Activated CD4-positive, CD25-positive, alpha-beta regulatory T cell treated with anti-CD3 and anti-CD28 coated beads, Interleukin-2, amount 50 U/mL, for 24 hours (primary cell): ENCODE results near the gene MRPL52.
"Not testable (repeated sequence)": the region's sequence is repeated elsewhere in the genome, so short reads cannot be mapped to it uniquely, and the experiment has no call there.

ENCODE experiments used
- ATAC-seq, 2 donors: fragments of 150-1000 bp; cut with Tn5 transposase; one replicate each; pipeline ENCODE4 v1.10.0; 2021; ENCODE audit warnings: mild to moderate bottlenecking in 1 of 2, moderate library complexity in 1 of 2

The MRPL52 gene

DNA sequence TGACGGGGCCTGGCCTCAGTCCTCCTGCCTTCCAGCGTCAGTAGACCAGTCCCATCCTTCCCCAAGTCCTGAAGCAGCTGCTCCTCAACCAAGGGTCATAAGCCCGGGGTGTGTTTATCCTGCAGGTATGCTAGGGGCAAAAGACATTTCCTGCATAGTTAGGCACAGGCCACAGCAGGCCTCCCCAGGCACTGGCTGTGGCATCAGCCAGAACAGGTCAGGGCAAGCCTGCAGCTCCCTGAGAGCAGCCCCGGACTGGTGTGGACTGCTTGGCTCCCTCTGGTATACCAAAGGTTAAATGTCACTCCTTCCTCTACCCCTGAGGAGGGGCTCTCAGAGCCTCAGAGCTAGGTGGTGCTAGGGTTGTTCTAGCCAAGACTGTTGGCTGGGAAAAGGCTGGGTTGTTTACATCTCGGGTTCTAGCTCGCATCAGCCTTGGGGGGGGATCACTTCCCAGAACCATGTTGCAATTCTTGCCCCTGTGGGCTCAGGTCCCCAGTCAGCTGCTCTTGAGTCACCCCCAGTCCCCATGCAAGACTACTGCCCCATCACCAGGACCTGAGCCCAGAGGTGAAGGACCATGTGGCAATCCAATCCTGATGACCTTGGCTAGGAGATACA is 9.6 kb downstream of the MRPL52 start:
- no peak for ATAC-seq

- ATAC-seq = no peak
These were observed 11.6 kb downstream of the MRPL52 start for GRCh38 chr14:22841311-22841710.

DNA sequence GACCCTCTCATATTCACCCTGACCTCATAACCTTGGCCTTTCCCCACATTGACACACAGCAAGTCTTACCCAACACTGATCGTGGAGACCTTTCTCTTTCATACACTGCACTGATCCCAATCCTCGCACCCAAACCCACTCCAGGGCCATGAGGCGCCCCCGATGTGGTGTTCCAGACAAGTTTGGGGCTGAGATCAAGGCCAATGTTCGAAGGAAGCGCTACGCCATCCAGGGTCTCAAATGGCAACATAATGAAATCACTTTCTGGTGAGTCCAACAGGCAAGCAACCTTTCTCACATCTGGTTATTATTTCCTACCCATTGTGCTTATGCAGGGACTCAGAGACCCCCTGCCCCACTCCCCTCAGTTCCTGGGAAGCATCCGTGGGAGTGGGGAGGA is 12.1 kb downstream of the MRPL52 start:
- no peak for ATAC-seq

GRCh38 chr14:22842211-22843122 is 12.8 kb downstream of the MRPL52 start:
- no peak for ATAC-seq

- ATAC-seq = no peak
These were observed 13.6 kb downstream of the MRPL52 start for GRCh38 chr14:22843123-22843925.

DNA sequence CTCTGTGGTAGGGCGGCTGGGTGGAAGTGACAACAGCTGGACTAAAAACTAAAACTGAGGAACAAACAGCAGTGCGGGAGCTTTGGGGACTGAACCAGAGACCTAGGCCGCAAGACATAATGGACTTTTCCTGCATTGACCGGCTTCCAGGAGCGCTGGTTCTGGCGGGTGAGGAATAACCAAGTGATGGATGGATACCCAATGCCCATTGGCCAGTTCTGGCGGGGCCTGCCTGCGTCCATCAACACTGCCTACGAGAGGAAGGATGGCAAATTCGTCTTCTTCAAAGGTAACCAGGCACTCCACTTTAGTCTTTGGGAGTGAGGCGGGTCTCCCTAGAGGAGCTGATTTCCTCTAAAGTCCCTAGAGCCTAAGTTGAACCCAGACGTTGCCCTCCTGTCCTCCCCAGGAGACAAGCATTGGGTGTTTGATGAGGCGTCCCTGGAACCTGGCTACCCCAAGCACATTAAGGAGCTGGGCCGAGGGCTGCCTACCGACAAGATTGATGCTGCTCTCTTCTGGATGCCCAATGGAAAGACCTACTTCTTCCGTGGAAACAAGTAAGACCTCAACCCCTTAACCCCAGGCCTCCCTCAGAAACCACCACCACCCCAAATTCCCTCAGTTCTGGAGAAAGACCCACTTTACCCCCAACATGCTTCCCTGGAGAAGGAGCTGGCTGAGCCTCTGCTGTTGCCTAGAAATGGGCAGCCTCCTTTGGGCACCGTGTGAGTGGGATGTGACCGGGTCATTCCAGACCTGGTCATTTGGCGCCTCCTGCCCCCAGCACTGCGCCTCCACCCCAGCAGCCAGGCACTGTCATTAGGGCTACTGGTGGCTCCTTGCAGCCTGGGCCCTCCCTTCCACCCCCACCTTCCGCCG is 14.8 kb downstream of the MRPL52 start:
- no peak for ATAC-seq

- ATAC-seq = no peak
These were observed 15.4 kb downstream of the MRPL52 start for GRCh38 chr14:22845103-22845394.

DNA sequence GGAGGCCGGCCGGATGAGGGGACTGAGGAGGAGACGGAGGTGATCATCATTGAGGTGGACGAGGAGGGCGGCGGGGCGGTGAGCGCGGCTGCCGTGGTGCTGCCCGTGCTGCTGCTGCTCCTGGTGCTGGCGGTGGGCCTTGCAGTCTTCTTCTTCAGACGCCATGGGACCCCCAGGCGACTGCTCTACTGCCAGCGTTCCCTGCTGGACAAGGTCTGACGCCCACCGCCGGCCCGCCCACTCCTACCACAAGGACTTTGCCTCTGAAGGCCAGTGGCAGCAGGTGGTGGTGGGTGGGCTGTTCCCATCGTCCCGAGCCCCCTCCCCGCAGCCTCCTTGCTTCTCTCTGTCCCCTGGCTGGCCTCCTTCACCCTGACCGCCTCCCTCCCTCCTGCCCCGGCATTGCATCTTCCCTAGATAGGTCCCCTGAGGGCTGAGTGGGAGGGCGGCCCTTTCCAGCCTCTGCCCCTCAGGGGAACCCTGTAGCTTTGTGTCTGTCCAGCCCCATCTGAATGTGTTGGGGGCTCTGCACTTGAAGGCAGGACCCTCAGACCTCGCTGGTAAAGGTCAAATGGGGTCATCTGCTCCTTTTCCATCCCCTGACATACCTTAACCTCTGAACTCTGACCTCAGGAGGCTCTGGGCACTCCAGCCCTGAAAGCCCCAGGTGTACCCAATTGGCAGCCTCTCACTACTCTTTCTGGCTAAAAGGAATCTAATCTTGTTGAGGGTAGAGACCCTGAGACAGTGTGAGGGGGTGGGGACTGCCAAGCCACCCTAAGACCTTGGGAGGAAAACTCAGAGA is 16.3 kb downstream of the MRPL52 start:
- no peak for ATAC-seq

GRCh38 chr14:22846811-22847307 is 17.2 kb downstream of the MRPL52 start:
- no peak for ATAC-seq

DNA sequence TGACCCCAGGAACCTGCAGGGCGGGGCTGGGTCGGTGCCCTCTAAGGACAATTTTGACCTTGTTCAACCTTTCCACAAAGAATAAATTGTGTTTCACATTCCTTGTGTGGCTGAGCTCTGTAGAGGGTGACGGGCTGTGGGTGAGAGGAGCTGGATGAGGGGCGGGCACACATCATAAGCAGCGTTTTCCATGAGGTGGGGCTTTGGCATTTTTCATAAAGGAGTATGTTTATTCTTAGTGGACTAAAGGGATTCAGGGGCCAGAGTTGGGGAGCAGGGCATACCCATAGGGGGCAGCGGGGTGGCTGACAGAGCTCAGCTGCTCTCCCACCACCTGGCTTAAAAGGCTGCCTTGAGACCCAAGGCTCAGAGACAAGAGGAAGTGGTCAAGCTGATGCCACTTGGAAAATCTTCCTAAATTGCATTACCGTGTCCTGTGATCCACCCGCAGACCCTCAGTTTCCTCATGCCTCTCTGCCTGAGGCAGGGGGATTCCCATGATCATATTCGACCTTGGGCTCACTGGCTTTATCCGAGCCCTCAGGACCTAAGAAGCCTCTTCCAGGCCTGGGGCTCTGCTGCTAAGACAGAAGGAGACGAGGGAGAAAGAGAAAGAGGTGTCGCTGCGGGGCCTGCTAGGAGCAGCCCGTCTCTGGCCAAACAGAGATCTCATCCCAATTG is 18.1 kb downstream of the MRPL52 start:
- no peak for ATAC-seq

DNA sequence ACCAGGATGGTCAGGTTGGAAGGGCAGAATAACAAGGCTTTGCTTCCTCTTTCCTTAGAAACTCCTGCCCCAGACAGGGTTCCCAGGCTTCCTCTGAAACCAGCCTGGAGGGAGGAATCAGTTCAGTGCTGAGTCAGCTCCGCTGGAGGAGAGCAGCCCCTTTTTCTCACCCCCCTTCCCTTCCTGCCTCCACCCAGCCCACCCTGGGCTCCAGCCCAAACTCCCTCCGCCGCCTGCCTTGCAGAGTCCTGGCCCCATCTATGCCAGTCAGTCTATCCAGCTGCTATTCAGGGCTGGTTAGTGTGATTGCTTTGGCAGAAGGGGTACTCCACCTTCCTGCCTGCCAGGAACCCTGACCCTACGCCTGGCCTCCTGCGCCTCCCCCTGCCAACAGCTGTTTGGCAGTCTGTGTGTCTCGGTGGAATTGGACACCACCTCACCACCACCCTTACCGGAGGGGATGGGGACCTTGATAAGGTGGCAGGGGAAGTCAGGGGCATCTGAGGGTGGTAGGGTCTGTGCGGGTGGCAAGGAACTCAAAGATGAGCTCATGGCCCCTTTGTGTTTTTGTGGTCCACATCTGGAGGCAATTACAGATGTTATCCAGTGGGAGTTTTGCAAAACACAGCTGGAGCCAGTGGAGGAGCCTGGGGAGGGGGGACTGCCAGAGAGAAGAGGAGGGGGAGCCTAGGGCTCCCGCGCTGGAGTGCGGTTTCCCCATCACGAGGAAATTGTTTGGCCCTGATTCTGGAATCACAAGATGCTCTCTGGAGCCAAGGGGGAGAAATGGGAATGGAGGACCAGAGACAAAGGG is 18.9 kb downstream of the MRPL52 start:
- no peak for ATAC-seq

DNA sequence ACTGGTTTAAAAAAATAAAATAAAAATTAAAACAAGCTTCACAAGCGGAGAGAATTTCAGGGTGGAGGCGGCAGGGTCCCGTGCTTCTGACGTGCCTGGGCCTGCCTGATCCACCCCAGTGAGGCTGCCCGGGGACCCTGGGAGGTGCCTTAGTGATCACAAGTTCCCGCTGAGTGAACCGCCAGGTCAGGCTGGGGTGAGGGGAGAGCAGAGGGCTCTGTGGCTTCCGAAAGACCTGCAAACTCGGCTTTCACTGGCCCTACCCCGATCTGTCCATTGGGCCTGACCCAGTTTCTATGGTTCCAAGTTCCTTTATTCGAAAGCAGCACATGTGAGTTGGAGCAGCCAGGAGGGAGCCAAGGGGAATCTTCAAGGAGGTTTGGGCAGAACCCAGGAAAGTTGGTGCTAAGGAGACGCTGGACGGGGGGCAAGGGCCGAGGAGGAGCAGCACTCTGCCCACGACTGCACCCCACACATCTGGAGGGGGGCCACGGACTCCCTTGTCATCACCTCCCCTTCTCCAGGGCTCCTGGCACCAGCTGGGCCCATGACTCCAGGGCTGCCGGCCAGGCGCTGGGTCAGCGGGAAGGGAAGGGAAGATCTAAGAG is 19.6 kb downstream of the MRPL52 start:
- no peak for ATAC-seq

DNA sequence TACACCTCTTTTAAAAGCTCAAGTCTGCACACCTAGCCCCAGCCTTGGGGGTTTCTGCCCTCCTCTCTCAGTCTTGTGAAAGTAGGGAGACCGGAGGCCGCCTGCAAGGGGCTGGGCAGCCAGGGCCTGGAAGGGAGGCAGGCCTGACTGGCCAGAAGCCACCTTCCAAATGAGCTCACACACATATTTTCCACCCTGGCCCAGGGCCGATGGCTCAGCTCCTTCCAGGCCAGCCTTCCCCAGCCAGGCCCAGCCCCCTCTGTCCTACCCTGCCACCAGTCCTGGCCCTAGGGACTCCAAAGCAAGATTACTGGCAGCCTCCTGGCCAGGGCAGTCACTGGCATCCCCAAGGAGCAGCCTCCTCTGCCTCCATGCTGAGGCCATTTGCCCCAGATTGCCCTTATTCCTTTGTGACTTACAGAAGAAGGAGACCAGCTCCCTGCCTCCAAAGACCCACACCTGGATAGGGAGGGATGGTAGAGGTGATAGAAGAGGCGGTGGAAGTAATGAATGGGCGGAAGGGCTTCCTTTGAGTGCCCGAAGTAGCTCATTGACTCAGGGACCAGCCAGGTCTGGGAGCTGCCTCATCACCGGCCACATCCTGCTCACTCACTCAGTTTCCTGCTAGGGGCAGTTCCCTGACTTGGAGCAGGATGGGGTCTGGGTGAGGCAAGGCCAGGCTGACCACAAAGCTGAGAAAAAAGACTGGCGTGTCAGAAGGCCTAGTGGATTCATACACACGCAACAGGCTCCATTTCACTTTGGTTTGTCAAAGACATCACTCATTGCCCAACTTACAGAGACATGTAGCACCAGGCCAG is 21.5 kb downstream of the MRPL52 start:
- ATAC-seq = peak; percentile 25 to 33

DNA sequence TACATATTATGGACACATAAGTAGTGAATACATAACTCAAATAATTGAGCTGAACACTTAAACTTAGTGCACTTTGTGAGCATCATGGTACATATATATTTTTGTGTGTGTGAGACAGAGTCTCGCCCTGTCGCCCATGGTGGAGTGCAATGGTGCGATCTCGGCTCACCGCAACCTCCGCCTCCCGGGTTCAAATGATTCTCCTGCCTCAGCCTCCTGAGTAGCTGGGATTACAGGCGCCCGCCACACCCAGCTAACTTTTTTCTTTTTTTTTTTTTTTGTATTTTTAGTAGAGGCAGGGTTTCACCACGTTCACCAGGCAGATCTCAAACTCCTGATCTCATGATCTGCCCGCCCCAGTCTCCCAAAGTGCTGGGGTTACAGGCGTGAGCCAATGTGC is 22.5 kb downstream of the MRPL52 start:
- not testable (repeated sequence) for ATAC-seq

DNA sequence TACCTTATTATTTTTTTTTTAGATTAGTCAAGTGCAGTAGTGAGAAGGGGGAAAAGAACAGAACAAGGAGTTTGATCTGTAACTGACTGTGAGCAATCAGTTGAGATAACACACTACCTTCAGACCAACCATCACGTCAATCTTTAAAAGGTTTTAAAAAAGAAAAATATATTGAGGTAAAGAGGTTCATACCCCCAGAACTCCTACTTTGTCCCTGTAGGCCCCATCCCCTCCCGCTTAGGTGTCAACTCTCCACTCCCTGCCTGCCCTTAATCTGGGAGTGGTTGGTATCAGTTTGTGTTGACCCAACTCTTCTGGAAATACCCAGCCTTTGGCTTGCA is 22.9 kb downstream of the MRPL52 start:
- ATAC-seq = no peak

DNA sequence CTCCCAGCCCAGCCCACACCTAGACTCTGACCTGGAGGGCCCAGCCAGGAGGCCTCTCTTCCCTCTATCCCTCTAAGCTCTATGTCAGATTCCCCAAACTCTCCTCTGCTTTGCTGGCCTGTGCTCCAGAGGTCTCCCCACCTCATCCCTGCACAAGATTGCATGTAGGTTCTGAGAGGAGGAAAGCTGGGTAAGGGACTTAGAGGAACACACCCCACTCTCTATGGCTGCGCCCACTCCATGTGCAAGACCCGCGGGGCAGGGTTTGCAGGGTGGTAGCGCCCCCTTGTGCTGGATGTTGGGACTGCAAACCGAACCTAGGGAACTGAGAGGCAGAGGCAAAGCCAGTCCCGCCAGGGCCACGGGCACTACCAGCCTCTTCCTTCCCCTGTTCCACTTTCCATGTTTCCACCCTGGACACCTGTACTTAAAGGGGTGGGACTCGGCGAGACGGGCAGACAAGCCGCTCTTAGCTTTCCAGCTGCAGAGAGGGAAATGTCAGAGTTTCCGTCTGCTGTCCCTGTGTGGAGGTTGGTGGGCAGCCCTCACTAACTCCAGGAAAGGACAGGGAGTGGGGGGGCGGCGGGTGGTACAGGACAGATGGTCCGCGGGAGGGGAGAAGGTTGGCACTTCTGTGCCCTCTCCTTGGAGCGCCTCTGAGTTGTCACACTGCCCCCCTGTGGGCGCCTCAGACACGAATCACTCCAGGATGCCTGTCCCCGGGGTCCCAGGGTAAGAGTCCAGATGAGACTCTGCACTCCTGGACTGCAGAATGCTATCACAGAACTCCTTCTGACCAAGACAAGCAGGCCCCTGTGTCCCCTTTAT is 23.5 kb downstream of the MRPL52 start:
- peak; percentile 86 to 87 for ATAC-seq

DNA sequence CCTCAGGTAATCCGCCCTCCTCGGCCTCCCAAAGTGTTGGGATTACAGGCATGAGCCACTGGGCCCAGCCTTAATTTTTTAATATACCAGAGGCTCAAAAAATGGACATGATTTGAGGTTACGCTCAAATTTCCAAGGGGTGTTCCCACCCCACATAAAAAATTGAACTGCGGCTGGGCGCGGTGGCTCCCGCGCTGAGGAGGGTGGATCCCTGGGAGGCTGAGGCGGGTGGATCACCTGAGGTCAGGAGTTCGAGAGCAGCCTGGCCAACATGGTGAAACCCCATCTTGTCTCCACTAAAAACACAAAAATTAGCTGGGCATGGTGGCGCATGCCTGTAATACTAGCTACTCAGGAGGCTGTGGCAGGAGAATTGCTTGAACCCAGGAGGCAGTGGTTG is 24.6 kb downstream of the MRPL52 start:
- not testable (repeated sequence) for ATAC-seq
